ENCODE data around the gene ELMO3.

GRCh38 chr16:67191411-67191994, 7.4 kb upstream of the ELMO3 start:
- TF ChIP-seq ZNF621 (tag by site-specific recombination; IDR thresholded peaks at IDR 0.05) (no peak), CTCF (tag by site-specific recombination; IDR thresholded peaks at IDR 0.05) (no peak), ZNF112 (tag by site-specific recombination; IDR thresholded peaks at IDR 0.05) (no peak), ZBTB1 (tag by site-specific recombination; IDR thresholded peaks at IDR 0.05) (no peak), SP7 (tag by site-specific recombination; IDR thresholded peaks at IDR 0.05) (no peak), OVOL3 (tag by site-specific recombination; IDR thresholded peaks at IDR 0.05) (no peak), ZBTB7A (tag by site-specific recombination; IDR thresholded peaks at IDR 0.05; ENCODE audit: low read depth) (no peak), ZNF146 (tag by site-specific recombination; IDR thresholded peaks at IDR 0.05) (no peak), ZNF169 (tag by site-specific recombination; IDR thresholded peaks at IDR 0.05) (no peak), ZBTB11 (tag by site-specific recombination; conservative IDR thresholded peaks at IDR 0.05; ENCODE audit: low read depth) (no peak), ZNF292 (tag by site-specific recombination; IDR thresholded peaks at IDR 0.05; ENCODE audit: borderline replicate concordance, low read depth) (no peak), ZNF23 (tag by site-specific recombination; IDR thresholded peaks at IDR 0.05; ENCODE audit: borderline replicate concordance) (no peak), ZNF449 (tag by site-specific recombination; IDR thresholded peaks at IDR 0.05) (no peak), REST (tag by site-specific recombination; IDR thresholded peaks at IDR 0.05) (no peak)
